GM19328 (cell line): ENCODE results near the gene EIF1AD.
"Not testable (repeated sequence)": the region's sequence is repeated elsewhere in the genome, so short reads cannot be mapped to it uniquely, and the experiment has no call there.

Source experiments
- ATAC-seq: cut with Tn5 transposase; IDR thresholded peaks from one replicate; pipeline ENCODE4 v1.9.1; 2021; ENCODE audit warnings: mild to moderate bottlenecking, moderate library complexity; ENCODE audit not compliant: unreplicated experiment

Gene EIF1AD

DNA sequence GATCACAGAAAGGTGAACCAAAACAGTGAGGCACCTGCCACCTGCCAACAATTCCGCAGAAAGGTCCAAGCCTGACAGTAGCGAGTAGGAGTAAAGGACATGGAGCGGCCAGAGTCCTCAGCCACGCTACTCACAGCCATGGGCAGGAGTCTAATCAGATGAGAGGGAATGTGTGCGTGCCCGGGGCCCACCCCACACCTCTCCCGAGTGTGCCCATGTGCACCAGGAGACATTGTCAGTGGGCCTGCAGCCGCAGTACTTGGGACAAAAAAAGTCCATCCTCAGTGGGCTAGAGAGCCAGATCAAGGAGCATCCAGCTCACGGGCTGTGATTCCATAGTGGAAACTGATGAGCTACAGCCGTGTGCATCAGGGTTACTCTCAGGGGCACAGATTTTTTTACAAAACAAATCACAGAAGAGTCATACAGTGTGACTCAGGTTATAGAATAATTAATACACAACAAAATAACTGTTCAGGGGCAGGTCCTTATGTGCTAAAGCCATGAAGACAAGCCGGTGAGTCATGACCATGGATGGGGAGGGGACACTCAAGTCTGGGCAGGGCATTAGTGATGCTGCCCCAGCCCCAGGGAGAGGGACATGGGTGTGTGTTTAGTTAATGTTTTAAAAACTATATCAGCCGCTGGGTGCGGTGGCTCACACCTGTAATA lies 28.4 kb downstream of the EIF1AD start:
- ATAC-seq, result no peak

DNA sequence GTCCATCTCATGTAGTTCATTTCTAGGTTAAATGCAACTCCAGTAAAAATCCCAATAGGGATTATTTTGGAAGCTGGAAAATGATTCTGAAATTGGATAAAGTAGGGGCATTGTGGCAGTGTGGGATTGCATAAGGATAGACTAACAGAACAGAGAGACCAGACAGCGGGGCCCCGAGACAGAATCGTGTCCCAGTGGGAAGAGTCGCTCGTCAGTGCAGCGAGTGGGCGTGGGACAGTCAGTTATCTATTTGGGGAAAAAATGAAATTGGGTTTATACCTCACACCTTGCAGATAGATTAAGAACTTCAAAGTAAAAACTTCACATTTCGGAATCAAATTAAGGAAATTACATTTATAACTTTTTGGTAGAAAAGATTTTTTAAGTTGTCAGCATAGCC lies 29.8 kb downstream of the EIF1AD start:
- ATAC-seq, result no peak

DNA sequence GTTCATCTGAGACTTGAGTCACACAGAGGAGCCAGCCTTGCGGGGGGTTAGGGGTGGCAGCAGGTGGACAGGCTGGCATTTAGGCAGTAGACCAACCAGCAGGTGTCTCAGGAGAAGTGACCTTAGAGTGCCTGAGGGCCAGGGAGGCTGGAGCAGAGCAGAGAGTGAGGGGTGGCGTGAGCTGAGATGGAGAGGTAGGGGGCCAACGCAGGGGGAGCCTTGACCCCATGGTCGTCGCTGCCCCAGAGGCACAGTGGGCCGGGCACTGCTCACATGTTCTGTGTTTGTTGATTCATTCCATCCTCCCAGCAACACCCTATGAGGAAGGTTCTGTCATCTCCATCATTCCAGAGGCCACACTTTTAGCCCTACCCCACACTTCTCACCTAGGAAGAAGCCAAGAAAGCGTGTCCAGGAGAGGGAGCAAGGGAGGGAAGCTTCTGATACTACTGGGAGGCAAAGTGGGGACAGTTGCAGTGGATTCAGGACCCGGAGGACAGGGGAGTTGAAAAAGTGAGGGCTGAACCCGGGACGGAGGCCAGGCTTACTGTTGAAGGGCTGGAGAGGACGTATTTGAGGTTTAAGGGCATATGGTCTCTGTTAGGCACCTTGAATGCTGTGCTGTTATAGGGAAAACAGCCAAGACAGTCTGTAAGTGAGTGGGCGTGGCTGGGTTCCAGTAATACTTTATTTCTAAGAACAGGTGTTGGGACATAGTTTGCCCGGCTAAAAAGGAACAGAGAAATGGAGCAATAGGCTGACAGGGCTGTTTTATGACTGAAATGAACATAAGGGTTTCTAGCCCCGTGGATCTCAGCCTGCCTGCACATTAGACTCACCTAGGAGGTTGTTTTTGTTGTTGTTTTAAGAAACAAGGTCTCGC lies 33.1 kb downstream of the EIF1AD start:
- no peak for ATAC-seq

DNA sequence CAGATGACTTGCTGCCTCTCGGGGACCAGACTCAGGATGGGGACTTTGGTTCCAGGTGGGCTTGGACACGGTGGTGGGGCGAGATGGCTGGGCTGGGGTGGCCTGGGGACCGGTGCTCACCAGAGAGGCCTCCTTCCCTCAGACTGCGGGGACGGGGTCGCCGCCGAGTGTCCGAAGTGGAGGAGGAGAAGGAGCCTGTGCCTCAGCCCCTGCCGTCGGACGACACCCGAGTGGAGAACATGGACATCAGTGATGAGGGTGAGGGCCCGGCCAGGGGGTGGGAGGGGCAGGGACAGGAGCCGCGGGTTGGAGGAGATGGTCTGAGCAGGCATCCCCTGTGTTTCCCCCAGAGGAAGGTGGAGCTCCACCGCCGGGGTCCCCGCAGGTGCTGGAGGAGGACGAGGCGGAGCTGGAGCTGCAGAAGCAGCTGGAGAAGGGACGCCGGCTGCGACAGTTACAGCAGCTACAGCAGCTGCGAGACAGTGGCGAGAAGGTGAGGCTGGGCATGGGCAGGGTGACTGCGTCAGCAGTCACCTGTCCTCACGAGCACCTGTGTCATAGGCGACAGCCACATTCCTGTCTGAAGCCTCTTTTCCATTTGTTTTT lies 34.5 kb downstream of the EIF1AD start:
- ATAC-seq, result no peak

DNA sequence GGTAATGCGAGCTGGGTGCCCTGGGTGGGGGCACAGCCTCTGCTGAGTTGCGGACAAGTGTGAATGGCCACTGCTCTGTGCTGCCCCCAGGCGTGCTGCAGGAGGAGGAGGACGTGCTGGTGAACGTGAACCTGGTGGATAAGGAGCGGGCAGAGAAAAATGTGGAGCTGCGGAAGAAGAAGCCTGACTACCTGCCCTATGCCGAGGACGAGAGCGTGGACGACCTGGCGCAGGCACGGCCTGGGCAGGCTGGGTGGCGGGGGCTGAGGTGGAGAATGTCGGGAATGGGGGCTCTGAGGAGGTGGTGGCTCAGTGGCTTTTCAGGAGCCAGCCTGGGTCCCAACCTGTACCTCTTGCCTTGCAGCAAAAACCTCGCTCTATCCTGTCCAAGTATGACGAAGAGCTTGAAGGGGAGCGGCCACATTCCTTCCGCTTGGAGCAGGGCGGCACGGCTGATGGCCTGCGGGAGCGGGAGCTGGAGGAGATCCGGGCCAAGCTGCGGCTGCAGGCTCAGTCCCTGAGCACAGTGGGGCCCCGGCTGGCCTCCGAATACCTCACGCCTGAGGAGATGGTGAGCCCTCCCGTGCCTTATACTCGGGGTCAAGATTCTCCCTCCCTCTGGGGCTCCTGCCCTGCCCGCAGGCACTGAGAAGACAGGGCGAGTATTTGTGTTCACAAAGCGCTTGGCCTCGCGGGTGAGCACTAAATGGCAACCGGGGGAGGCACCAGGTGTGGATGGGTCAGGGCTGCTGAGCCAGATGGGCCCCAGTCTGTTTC lies 35.8 kb downstream of the EIF1AD start:
- ATAC-seq, result no peak

DNA sequence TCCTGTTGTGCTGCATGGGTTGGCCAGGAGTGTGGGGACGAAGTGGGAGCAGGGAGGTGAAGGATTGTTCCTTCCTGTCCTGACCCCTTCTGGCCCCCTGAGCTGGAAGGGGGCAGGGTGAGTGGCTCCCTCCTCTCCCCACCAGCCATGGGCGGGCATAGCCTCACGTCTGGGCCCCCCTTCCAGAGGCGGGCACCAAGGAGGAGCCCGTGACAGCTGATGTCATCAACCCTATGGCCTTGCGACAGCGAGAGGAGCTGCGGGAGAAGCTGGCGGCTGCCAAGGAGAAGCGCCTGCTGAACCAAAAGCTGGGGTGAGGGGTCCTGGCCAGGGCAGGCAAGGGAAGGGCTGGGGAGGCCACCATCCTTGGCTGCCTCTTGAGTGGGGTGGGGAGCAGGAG lies 37.1 kb downstream of the EIF1AD start:
- ATAC-seq, result no peak

DNA sequence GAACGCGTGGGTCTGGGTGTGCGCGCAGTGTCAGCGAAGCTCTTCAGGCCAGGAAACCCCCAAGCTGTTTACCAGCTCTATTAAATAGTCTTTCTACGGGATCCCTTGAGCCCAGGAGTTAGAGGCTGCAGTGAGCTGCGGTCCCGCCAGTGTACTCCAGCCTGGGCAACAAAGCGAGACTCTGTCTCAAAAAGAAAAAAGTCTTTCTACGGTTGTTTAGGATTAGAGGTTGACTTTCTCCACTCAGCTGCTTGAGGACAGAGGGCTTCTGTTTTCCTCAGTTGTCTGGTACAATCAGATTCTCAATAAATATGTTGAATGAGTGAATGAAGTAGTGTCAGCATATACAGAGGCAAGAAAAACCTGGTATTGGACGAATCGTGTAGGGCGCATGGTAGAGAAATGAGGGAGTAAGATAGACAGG lies 39.8 kb downstream of the EIF1AD start:
- ATAC-seq, result no peak

DNA sequence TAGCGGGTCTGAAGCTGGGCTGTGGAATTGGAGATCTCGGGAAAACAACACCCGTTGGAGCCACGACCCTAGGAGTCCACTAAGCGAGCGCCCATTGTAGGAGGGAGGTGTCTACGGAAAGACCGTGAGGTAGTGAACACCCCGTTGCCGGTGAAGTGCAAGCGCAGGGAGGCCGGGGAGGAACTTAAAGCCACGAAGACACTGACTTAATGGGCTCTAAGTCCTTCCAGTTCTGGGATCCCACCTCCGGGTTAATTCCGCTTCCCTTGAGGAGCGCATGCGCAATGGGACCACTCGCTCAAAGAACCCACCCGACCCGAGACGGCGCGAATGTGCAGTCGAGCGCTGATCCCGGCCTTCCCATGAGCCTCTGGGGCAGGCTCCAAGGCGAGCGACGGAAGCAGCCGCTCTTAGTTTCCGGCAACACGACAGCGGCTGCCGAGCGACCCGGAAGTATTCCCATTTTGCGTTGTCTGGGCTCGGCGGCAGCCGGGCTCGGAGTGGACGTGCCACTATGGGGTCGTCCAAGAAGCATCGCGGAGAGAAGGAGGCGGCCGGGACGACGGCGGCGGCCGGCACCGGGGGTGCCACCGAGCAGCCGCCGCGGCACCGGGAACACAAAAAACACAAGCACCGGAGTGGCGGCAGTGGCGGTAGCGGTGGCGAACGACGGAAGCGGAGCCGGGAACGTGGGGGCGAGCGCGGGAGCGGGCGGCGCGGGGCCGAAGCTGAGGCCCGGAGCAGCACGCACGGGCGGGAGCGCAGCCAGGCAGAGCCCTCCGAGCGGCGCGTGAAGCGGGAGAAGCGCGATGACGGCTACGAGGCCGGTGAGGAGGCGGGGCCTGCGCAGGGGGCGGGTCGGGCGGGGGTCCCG lies 40.5 kb downstream of the EIF1AD start, which contains the start of gene SART1:
TSS of gene SART1 (plus strand) at position 468 of the 874 bp plus-strand sequence. CDS start at position 515, 47 bp downstream.
- peak; percentile 93 for ATAC-seq

DNA sequence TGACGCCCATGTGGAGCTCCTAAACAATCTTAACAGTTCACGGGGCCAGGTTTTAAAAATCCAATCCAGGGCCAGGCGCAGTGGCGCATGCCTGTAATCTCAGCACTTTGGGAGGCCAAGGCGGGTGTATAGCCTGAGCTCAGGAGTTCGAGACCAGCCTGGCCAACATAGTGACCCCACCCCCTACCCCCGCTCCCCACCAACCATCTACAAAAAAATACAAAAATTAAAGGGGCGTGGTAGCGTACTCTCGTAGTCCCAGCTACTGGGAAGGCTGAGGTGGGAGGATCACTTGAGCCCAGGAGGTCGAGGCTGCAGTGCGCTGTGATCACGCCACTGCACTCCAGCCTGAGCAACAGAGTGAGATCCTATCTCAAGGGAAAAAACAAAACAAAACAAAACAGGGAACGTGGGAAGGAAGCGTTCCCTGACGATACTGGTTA lies 41.1 kb downstream of the EIF1AD start:
- no peak for ATAC-seq

DNA sequence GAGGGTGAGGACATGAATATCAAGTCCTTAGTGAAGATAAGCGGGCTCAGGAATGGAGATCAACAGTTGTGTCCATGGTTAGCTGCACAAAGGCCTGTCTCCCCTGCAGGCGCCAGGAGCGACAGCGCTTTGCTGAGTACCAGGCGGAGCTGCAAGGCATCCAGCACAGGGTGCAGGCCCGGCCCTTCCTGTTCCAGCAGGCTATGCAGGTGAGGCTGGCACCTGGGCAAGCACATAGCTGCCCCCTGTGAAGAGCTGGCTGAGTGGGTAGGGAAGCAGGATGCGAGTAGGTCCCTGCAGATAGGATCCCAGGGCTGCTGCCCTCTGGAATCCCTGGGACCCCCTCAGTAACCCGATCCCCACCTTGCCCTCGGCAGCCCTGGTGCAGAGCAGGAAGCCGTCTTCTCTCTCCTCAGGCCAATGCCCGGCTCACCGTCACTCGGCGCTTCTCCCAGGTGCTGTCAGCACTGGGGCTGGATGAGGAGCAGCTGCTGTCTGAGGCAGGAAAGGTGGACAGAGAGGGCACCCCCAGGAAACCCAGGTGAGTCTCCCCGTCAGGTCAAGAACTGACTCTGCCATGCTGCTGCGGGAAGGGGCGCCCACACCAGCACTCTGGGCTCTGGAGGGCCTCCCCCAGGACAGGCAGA lies 43.1 kb downstream of the EIF1AD start:
- ATAC-seq, result no peak

DNA sequence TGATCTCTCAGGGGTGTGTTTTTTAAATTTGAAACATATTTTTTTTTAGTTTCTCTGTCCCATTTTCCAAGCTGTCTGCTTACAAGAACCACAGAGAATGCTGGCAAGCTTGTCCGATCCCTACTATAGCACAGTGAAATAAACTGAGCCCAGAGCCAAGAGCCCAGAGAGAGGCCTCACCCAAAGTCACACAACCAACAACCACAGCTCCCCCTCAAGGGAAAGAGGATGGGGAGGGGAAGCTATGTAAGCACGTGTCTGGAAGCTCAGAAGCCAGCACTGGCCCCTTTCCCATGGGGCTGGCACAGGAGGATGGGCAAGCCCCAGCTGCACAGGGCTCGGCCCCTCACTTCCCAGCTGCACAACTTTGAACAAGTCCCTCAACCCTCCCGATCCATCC lies 43.7 kb downstream of the EIF1AD start:
- ATAC-seq, result no peak

DNA sequence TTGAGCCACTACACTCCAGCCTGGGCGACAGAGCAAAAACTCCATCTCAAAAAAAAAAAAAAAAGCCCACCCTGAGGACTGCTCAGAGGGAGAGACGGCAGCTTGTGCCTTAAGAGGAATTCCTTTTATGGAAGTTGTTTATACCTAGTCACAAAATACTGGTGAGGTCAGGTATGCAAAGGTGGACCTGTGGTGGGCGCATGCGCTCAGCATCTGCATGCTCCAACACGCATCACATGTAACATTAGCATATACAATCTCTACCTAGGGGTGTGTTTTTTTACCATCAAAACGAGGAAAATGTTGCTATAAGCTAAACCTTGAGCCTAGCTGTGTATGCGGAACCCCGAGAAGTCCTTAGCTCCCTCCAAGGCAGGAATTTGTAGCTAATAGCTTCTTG lies 47.2 kb downstream of the EIF1AD start:
- no peak for ATAC-seq

DNA sequence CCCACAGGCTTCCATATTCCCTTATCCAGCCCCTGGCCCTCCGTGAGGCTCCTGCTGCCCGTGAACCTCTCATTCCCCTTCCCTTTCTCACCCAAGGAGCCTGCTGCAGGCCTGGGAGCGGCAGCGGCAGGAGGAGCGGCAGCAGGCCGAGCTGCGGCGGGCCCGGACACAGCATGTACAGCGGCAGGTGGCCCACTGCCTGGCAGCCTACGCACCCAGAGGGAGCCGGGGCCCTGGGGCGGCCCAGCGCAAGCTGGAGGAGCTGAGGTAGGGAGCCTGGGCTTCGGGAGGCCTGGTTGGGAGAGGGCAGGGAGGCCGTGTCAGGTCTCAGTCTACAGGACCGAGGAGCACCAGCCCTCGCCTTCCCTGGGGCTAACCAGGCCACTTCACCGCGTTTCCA lies 48.5 kb downstream of the EIF1AD start:
- no peak for ATAC-seq

DNA sequence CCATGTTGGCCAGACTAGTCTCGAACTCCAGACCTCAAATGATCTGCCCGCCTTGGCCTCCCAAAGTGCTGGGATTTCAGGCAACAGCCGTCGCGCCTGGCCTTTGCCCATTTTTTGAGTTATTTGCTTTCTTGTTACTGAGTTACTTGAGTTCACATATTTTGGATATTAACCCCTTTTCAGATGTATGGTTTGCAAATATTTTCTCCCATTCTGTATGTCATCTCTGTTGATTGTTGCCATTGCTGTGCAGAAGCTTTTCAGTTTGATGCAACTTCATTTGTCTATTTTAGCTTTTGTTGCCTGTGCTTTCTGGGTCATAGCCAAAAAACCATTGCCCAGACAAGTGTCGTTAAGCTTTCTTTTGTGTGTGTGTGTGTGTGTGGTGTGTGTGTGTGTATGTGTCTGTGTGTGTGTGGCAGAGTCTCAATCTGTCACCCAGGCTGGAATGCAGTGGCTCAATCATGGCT lies 49.9 kb downstream of the EIF1AD start:
- ATAC-seq, result no peak

DNA sequence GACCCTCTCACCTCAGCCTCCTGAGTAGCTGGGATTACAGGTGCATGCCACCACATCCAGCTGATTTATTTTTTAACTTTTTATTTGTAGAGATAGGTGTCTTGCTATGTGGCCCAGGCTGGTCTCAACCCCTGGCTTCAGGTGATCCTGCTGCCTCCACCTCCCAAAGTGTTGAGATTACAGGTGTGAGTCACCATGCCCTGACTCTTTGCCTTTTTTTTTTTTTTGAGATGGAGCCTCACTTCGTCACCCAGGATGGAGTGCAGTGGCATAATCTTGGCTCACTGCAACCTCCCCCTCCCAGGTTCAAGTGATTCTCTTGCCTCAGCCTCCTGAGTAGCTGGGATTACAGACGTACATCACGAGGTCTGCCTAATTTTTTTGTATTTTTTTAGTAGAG lies 50.3 kb downstream of the EIF1AD start:
- ATAC-seq, result not testable (repeated sequence)

DNA sequence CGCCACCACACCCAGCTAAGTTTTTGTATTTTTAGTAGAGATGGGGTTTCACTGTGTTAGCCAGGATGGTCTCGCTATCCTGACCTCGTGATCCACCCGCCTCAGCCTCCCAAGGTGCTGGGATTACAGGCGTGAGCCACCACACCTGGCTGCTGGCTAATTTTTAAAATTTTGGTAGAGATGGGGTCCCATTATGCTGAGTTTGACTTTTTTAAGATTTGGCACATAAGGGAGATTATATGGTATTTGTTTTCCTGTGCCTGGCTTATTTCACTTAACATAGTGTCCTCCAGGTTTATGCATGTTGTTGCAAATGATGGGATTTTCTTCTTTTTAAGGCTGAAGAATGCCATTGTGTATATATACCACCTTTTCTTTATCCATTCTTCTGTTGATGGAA lies 51.2 kb downstream of the EIF1AD start:
- ATAC-seq, result not testable (repeated sequence)

DNA sequence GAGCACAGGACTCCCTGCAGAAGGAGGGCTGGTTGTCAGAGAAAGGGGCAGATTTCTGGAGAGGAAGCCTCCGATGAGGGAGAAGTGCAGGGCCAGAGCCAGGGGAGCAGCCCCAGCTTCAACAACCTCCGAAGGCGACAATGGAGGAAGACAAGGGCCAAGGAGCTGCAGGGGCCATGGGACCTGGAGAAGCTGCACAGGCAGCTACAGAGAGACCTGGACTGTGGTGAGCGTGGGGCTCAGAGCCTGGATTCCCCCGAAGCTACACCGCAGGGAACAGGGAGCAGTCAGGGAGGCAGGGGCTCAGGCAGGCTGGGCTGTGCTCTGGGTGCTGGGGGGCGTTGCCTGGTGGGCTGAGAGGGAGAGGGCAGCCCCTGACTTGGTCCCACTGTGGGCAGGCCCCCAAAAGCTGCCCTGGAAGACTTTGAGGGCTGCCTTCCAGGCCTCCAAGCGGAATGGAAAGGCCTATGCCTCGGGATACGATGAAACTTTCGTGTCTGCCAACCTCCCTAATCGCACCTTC lies 54.3 kb downstream of the EIF1AD start:
- ATAC-seq, result no peak

DNA sequence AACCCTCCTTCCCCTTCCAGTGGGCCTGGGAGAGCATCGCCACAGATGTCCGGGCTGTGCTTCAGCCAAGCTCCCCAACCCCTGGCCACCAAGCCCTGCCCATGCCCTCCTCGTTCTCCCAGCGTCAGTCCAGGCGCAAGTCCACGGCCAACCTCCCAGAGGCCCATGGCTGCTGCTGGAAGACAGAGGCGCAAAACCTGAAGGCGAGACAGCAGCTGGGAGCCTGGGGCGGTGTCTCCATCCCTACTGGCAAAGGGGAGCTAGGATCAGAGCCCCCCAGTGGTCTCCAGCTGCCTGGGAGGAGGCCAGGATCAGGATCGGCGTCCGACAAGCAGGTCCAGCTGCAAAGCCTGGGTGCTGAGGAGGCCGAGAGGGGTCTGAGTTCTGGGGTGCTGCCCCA lies 54.8 kb downstream of the EIF1AD start:
- no peak for ATAC-seq

DNA sequence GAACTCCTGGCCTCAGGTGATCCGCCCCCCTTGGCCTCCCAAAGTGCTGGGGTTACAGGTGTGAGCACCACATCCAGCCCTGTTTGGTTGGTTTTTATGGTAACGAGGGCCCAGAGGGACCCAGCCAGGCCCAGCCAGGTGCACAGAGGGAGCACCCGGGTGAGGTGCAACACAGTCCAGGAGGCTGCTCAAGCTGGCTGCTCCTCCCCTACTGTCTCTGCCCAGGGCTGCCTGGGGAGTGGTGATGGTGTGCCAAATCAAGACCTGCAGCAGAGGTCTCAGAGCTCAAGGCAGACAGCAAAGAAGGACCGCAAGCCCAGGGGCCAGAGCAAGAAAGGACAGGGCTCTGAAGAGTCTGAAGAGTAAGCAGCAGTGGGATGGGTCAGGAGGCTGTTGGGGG lies 55.3 kb downstream of the EIF1AD start:
- no peak for ATAC-seq
